ENCODE data around the gene FCHSD2.

DNA sequence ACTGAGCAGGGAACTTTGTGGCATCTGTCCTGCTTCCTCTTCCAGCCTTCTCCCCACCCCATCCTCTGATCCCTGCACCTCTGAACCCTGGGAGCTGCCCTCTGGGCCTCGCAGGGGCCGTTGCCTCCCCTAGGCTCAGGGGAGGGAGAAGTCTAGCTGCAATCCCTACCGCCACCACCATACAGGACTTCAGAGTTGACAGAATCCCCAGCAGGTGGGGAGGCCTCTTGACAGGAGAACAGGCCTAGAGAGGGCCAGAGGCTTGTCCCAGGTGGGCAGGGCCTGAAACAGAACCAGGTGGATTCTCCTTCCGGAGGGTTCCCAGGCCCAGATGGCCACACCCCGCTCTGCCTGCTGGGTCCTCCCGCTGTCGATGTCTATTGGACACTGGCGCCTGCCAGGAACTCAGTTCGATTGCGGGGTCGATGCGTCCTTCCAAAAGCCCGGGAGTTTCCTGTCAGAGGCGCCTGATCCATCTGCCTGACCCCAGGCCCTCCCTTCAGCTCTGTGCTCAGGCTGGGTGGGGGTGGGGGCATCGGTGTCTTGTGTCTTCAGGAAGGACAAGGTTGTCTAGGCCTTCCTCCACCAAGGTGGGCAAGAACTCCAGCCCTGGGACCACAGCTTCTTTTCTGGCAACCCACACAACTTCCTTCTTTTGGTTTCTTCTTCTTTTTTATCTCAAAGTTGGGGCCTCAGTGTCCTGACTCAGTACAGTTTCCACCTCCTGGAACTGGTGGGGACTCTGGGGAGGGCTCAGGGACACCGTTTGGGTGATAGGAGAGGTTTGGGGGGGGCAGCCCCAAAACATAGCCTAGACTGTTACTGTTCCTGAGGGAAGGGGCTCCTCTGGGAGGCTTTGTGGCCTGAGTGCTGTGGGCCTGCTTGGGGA is 354.7 kb downstream of the FCHSD2 start:
- no peak for TF ChIP-seq EZH2 (IDR thresholded peaks at IDR 0.05; ENCODE audit: low read depth)
- TF ChIP-seq, protein P1, sequence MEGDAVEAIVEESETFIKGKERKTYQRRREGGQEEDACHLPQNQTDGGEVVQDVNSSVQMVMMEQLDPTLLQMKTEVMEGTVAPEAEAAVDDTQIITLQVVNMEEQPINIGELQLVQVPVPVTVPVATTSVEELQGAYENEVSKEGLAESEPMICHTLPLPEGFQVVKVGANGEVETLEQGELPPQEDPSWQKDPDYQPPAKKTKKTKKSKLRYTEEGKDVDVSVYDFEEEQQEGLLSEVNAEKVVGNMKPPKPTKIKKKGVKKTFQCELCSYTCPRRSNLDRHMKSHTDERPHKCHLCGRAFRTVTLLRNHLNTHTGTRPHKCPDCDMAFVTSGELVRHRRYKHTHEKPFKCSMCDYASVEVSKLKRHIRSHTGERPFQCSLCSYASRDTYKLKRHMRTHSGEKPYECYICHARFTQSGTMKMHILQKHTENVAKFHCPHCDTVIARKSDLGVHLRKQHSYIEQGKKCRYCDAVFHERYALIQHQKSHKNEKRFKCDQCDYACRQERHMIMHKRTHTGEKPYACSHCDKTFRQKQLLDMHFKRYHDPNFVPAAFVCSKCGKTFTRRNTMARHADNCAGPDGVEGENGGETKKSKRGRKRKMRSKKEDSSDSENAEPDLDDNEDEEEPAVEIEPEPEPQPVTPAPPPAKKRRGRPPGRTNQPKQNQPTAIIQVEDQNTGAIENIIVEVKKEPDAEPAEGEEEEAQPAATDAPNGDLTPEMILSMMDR (conservative IDR thresholded peaks at IDR 0.05) = no peak

All from PC-9 (cell line).